Measurements from ENCODE around the gene STRBP. TPM values are rescaled to one million over a fixed set of nuclear protein-coding genes. Genes with fewer than 3 reads are reported as not detected.
A peak's percentile ranks its signal among the peaks of the same experiment; 100 is the strongest.

STRBP gene
- total RNA-seq, 1 donor from 2014 or later = 45.4 TPM

- no peak overlapping the region for H3K27ac Mint-ChIP-seq (ENCODE audit: unreplicated experiment)
- H3K4me3 Mint-ChIP-seq (ENCODE audit: unreplicated experiment) = no peak overlapping the region
- no peak for TF ChIP-seq CTCF (IDR thresholded peaks at IDR 0.05; ENCODE audit: unreplicated experiment)
- peaks cover 30% of the 10 kb centered on the region for H3K4me1 Mint-ChIP-seq (ENCODE audit: unreplicated experiment)
- H3K36me3 Mint-ChIP-seq (ENCODE audit: low read depth, unreplicated experiment) = peaks cover 52% of the 10 kb centered on the region
- no peaks in the 10 kb centered on the region for H3K9me3 Mint-ChIP-seq (ENCODE audit: unreplicated experiment)
- DNase-seq (ENCODE audit: low spot score) = no peak
- no peaks in the 10 kb centered on the region for H3K27me3 Mint-ChIP-seq (ENCODE audit: unreplicated experiment)
These were observed 176.9 kb downstream of the STRBP start for GRCh38 chr9:123091459-123091858.

- no peak overlapping the region for H3K4me3 Mint-ChIP-seq (ENCODE audit: unreplicated experiment)
- H3K27me3 Mint-ChIP-seq (ENCODE audit: unreplicated experiment) = peaks cover under 1% of the 10 kb centered on the region
- H3K9me3 Mint-ChIP-seq (ENCODE audit: unreplicated experiment) = no peaks in the 10 kb centered on the region
- H3K36me3 Mint-ChIP-seq (ENCODE audit: low read depth, unreplicated experiment) = peaks cover 54% of the 10 kb centered on the region
- no peak for TF ChIP-seq CTCF (IDR thresholded peaks at IDR 0.05; ENCODE audit: unreplicated experiment)
- H3K27ac Mint-ChIP-seq (ENCODE audit: unreplicated experiment) = no peak overlapping the region
- no peak for DNase-seq (ENCODE audit: low spot score)
- H3K4me1 Mint-ChIP-seq (ENCODE audit: unreplicated experiment) = peaks cover 28% of the 10 kb centered on the region
These were observed 177.4 kb downstream of the STRBP start for GRCh38 chr9:123090956-123091355.

GRCh38 chr9:123090198-123090896 is 178.0 kb downstream of the STRBP start:
- H3K9me3 Mint-ChIP-seq (ENCODE audit: unreplicated experiment) = no peaks in the 10 kb centered on the region
- peak overlapping the region; percentile 19 for H3K4me3 Mint-ChIP-seq (ENCODE audit: unreplicated experiment)
- TF ChIP-seq CTCF (IDR thresholded peaks at IDR 0.05; ENCODE audit: unreplicated experiment) = no peak
- peaks cover 55% of the 10 kb centered on the region for H3K36me3 Mint-ChIP-seq (ENCODE audit: low read depth, unreplicated experiment)
- peaks cover 27% of the 10 kb centered on the region for H3K4me1 Mint-ChIP-seq (ENCODE audit: unreplicated experiment)
- H3K27ac Mint-ChIP-seq (ENCODE audit: unreplicated experiment) = peak overlapping the region; percentile 22
- no peak for DNase-seq (ENCODE audit: low spot score)
- peaks cover 2% of the 10 kb centered on the region for H3K27me3 Mint-ChIP-seq (ENCODE audit: unreplicated experiment)

- Mint-ChIP-seq H3K27me3 (ENCODE audit: unreplicated experiment) (peaks cover 2% of the 10 kb centered on the region), H3K4me1 (ENCODE audit: unreplicated experiment) (peaks cover 32% of the 10 kb centered on the region), H3K9me3 (ENCODE audit: unreplicated experiment) (no peaks in the 10 kb centered on the region), H3K36me3 (ENCODE audit: low read depth, unreplicated experiment) (peaks cover 61% of the 10 kb centered on the region), H3K27ac (ENCODE audit: unreplicated experiment) (no peak overlapping the region), H3K4me3 (ENCODE audit: unreplicated experiment) (no peak overlapping the region)
- TF ChIP-seq CTCF (IDR thresholded peaks at IDR 0.05; ENCODE audit: unreplicated experiment) = no peak
- no peak for DNase-seq (ENCODE audit: low spot score)
These were observed 178.6 kb downstream of the STRBP start for GRCh38 chr9:123089790-123090189.

- Mint-ChIP-seq H3K4me3 (ENCODE audit: unreplicated experiment) (no peak overlapping the region), H3K36me3 (ENCODE audit: low read depth, unreplicated experiment) (peaks cover 60% of the 10 kb centered on the region), H3K27me3 (ENCODE audit: unreplicated experiment) (peaks cover 2% of the 10 kb centered on the region), H3K27ac (ENCODE audit: unreplicated experiment) (no peak overlapping the region), H3K4me1 (ENCODE audit: unreplicated experiment) (peaks cover 32% of the 10 kb centered on the region), H3K9me3 (ENCODE audit: unreplicated experiment) (no peaks in the 10 kb centered on the region)
- no peak for TF ChIP-seq CTCF (IDR thresholded peaks at IDR 0.05; ENCODE audit: unreplicated experiment)
- DNase-seq (ENCODE audit: low spot score) = no peak
These were observed 179.3 kb downstream of the STRBP start for GRCh38 chr9:123089040-123089439.
